Small intestine (tissue), 7 donors: ENCODE measurements around the gene NRXN3. TPM values are rescaled to one million over a fixed set of nuclear protein-coding genes. Genes with fewer than 3 reads are reported as not detected.

Experiments used
- DNase-seq, 2 donors: peaks; one replicate each; pipeline versions ENCODE4 v3.0.0 to v3.0.0-alpha.2; 2013
- FAIRE-seq: peaks from 2 replicates; lab custom pipeline; 2012; peaks lifted over from hg19 to GRCh38; lab: Jason Lieb, UNC
- H3K27ac ChIP-seq, 3 donors: one replicate each; pipeline ENCODE4 v1.5.1; 2013; ENCODE audit warnings: low read length in 2 of 3, mild to moderate bottlenecking in 2 of 3, control low read depth in 1 of 3, inconsistent platforms in 1 of 3, low read depth in 1 of 3, moderate library complexity in 1 of 3
- H3K27me3 ChIP-seq, 3 donors: one replicate each; pipeline ENCODE4 v1.6.1; 2013; ENCODE audit warnings: low read length in 3 of 3, inconsistent platforms in 1 of 3; ENCODE audit not compliant: control insufficient read depth in 3 of 3, insufficient read depth in 3 of 3
- H3K36me3 ChIP-seq, 3 donors: one replicate each; pipeline ENCODE4 v1.6.1; 2013; ENCODE audit warnings: low read length in 3 of 3, inconsistent platforms in 1 of 3, low read depth in 1 of 3, mild to moderate bottlenecking in 1 of 3, moderate library complexity in 1 of 3; ENCODE audit not compliant: control insufficient read depth in 3 of 3, insufficient read depth in 2 of 3
- H3K4me1 ChIP-seq, 3 donors: one replicate each; pipeline ENCODE4 v1.6.1; 2013; ENCODE audit warnings: low read length in 2 of 3, inconsistent platforms in 1 of 3, low read depth in 1 of 3, mild to moderate bottlenecking in 1 of 3, moderate library complexity in 1 of 3; ENCODE audit not compliant: control insufficient read depth in 3 of 3, insufficient read depth in 2 of 3
- H3K4me3 ChIP-seq, 3 donors: one replicate each; pipeline ENCODE4 v1.5.1; 2013; ENCODE audit warnings: low read length in 3 of 3, control low read depth in 1 of 3, inconsistent platforms in 1 of 3, low read depth in 1 of 3, mild to moderate bottlenecking in 1 of 3, moderate library complexity in 1 of 3
- H3K9me3 ChIP-seq, 2 donors: one replicate each; pipeline ENCODE4 v1.6.1; 2013; ENCODE audit warnings: low read depth in 1 of 2, low read length in 1 of 2; ENCODE audit not compliant: control insufficient read depth in 2 of 2, insufficient read depth in 1 of 2
- WGBS, 3 donors: extraction: QIAGEN DNeasy Blood & Tissue Kit; methylation state at CpG; one replicate each; pipeline ENCODE4 v1.1.7; 2013; 5-methylcytosine and 5-hydroxymethylcytosine counted together
- polyA plus RNA-seq, 4 donors: library from polyadenylated mRNA; stranded (reverse) in 3 of 4; unstranded in 1 of 4; fragments of 200-250 nt in 3 of 4; fragments of 120-200 nt in 1 of 4; gene quantifications; one replicate each; pipeline versions ENCODE4 v1.2.1 to v1.2.3, GENCODE V29; 2013
- donor health status: healthy with polysubstance abuse.
- donor health status: control.
- donor health status: control.
- donor health status: Bipolar disorder and iron deficiency.
- donor health status: healthy.

The NRXN3 gene
- polyA plus RNA-seq, 4 donors = 2.3 TPM; not detected in 2

DNA sequence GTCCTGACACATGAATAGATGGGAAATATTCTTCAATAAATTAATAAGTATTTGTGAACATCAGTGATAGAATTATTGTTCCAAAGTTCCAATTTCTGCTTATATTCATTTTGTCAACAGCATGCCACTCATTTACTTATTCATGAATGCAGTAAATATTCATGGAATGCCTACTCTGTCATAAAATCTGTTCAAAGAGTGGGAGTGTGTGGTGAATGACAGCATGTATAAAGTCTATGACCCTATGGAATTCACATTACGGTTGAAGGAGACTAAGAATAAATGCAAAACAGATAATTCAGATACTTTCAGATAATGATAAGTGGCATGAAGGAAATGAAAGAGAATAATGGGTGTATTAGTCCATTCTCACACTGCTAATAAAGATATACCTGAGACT lies 494.7 kb downstream of the NRXN3 start:
- FAIRE-seq = no peak

GRCh38 chr14:78666336-78667056 lies 496.3 kb downstream of the NRXN3 start:
- Histone ChIP-seq H3K4me1 (no peaks in the 10 kb centered on the region), H3K9me3 (no peaks in the 10 kb centered on the region), H3K36me3 (no peaks in the 10 kb centered on the region), H3K27me3 (no peaks in the 10 kb centered on the region), H3K4me3 (no peak overlapping the region), H3K27ac (no peak overlapping the region)
- DNase-seq (no peak), FAIRE-seq (no peak)
- WGBS, 3 donors = 64 to 68% (median 65%) methylated on average over 5 of the region's 5 CpGs

More for the DNA sequence above, 494.7 kb downstream of the NRXN3 start:
- no peak overlapping the region for H3K4me3 ChIP-seq
- H3K27me3 ChIP-seq = no peaks in the 10 kb centered on the region
- no peaks in the 10 kb centered on the region for H3K9me3 ChIP-seq
- DNase-seq = no peak
- H3K36me3 ChIP-seq = no peaks in the 10 kb centered on the region
- no peak overlapping the region for H3K27ac ChIP-seq
- WGBS, 3 donors = 27 to 59% (median 37%) methylated on average over 1 of the region's 1 CpG
- no peaks in the 10 kb centered on the region for H3K4me1 ChIP-seq

- DNase-seq (no peak), FAIRE-seq (no peak)
- no peaks in the 10 kb centered on the region for H3K27me3 ChIP-seq
- H3K36me3 ChIP-seq = no peaks in the 10 kb centered on the region
- H3K4me1 ChIP-seq = no peaks in the 10 kb centered on the region
- no peak overlapping the region for H3K4me3 ChIP-seq
- H3K9me3 ChIP-seq = no peaks in the 10 kb centered on the region
- WGBS, 3 donors = 43 to 69% (median 55%) methylated on average over 1 of the region's 1 CpG
- H3K27ac ChIP-seq = no peak overlapping the region
These were observed 497.0 kb downstream of the NRXN3 start for GRCh38 chr14:78667141-78667540.

GRCh38 chr14:78673845-78674244 lies 503.7 kb downstream of the NRXN3 start:
- DNase-seq = no peak
- Histone ChIP-seq H3K9me3 (no peaks in the 10 kb centered on the region), H3K27me3 (no peaks in the 10 kb centered on the region), H3K36me3 (no peaks in the 10 kb centered on the region), H3K4me3 (no peak overlapping the region), H3K4me1 (no peaks in the 10 kb centered on the region), H3K27ac (no peak overlapping the region)
- FAIRE-seq = no peak
- WGBS, 3 donors = 74 to 80% (median 78%) methylated on average over 3 of the region's 3 CpGs

- Histone ChIP-seq H3K27ac (no peak overlapping the region), H3K36me3 (no peaks in the 10 kb centered on the region), H3K4me1 (no peaks in the 10 kb centered on the region), H3K9me3 (no peaks in the 10 kb centered on the region), H3K27me3 (no peaks in the 10 kb centered on the region), H3K4me3 (no peak overlapping the region)
- DNase-seq (no peak), FAIRE-seq (no peak)
These were observed 504.6 kb downstream of the NRXN3 start for GRCh38 chr14:78674820-78675219.

DNA sequence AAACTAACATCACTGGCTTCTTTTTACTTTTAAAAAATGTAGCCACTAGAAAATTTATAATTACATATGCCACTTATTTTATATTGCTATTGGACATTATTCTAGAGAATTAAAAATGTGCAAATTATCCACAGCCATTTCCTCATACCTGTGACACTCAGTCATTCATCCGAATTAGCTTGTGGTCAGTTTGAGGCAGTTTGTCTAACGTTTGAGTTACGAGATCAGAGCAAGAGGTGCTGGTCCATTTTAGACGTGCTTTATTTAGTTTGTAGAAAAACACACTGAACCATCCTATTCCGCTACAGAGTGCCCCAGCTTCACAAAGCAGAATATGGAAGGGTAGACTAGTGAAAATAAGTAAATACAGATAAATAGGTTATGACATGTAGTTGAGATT lies 513.0 kb downstream of the NRXN3 start:
- FAIRE-seq (no peak), DNase-seq (no peak)
- Histone ChIP-seq H3K27ac (no peak overlapping the region), H3K36me3 (no peaks in the 10 kb centered on the region), H3K27me3 (no peaks in the 10 kb centered on the region), H3K4me3 (no peak overlapping the region), H3K4me1 (no peaks in the 10 kb centered on the region), H3K9me3 (no peaks in the 10 kb centered on the region)
- 78 to 83% (median 82%) methylated on average over 5 of the region's 5 CpGs for WGBS, 3 donors

DNA sequence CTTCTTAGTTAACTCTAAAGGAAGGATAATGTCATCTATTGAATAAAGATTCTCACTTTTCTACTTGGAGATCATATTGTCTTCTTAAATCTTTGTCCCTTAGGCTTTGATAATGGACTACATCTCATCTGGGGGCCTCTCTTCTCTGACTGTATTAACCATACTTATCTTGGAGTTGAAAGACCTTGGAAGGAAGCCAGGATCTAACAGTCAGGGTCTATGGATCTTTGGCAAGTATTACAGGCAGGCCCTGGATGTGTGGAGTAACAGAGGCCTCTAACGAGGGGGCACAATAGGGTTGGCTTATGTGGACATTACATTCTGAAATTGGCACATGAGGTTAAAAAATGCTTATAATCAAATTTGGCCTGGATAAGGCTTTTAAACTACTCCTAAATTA lies 513.8 kb downstream of the NRXN3 start:
- no peak for FAIRE-seq
- Histone ChIP-seq H3K4me3 (no peak overlapping the region), H3K27me3 (no peaks in the 10 kb centered on the region), H3K36me3 (no peaks in the 10 kb centered on the region), H3K4me1 (no peaks in the 10 kb centered on the region), H3K9me3 (no peaks in the 10 kb centered on the region), H3K27ac (no peak overlapping the region)
- WGBS, 3 donors = 15 to 40% (median 24%) methylated on average over 1 of the region's 1 CpG
- no peak for DNase-seq

- 74 to 88% (median 77%) methylated on average over 1 of the region's 1 CpG for WGBS, 3 donors
- Histone ChIP-seq H3K9me3 (no peaks in the 10 kb centered on the region), H3K4me3 (no peak overlapping the region), H3K4me1 (no peaks in the 10 kb centered on the region), H3K27me3 (no peaks in the 10 kb centered on the region), H3K27ac (no peak overlapping the region), H3K36me3 (no peaks in the 10 kb centered on the region)
- DNase-seq (no peak), FAIRE-seq (no peak)
These were observed 518.3 kb downstream of the NRXN3 start for GRCh38 chr14:78688503-78688902.

DNA sequence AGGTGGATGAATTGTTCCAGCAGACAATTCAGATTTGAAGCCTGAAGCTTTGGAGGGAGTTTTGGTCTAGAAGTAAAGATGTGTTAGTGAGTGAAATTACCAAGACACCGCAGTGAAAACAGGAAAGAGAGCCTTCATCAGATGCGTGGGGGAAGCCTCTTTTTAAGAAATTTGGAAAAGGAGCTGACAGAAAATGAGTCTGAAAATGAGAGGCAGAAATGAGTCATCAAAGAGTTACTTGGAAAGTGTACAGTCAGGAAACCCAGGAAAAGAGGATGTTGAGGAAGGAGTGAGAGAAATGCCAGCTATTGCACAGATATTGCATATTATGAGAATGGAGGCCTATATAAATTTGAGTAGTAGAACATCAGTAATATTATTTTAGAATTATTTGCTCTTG lies 520.7 kb downstream of the NRXN3 start:
- 63 to 73% (median 67%) methylated on average over 2 of the region's 2 CpGs for WGBS, 3 donors
- no peaks in the 10 kb centered on the region for H3K4me1 ChIP-seq
- H3K9me3 ChIP-seq = no peaks in the 10 kb centered on the region
- H3K36me3 ChIP-seq = no peaks in the 10 kb centered on the region
- FAIRE-seq = no peak
- DNase-seq = no peak
- H3K27me3 ChIP-seq = no peaks in the 10 kb centered on the region
- H3K27ac ChIP-seq = no peak overlapping the region
- no peak overlapping the region for H3K4me3 ChIP-seq
